Heart right ventricle (tissue), 16 donors: ENCODE results near the gene SFMBT2. TPM values are rescaled to one million over a fixed set of nuclear protein-coding genes. Genes with fewer than 3 reads are reported as not detected.
A peak's percentile ranks its signal among the peaks of the same experiment; 100 is the strongest.

Experiments used
- ATAC-seq, 8 donors: fragments of 200-7000 bp; cut with Tn5 transposase; one replicate each; pipeline ENCODE4 v1.9.1; 2020; ENCODE audit warnings: mild to moderate bottlenecking in 8 of 8, moderate library complexity in 8 of 8, moderate number of reproducible peaks in 1 of 8
- DNase-seq, 2 donors: peaks; one replicate each; pipeline ENCODE4 v3.0.0-alpha.2; 2020
- H3K27ac ChIP-seq, 10 donors: fragments of 200-600 bp; sonication (generic) in 2 of 10; one replicate each; pipeline versions ENCODE4 v1.5.0 to v1.8.0; 2020 to 2022; ENCODE audit warnings: mild to moderate bottlenecking in 3 of 10
- H3K27me3 ChIP-seq, 7 donors: fragments of 200-600 bp; one replicate each; pipeline ENCODE4 v1.8.0; 2021 to 2022; ENCODE audit warnings: mild to moderate bottlenecking in 2 of 7
- H3K36me3 ChIP-seq, 9 donors: fragments of 200-600 bp; sonication (generic) in 1 of 9; one replicate each; pipeline versions ENCODE4 v1.5.0 to v1.8.0; 2020 to 2022; ENCODE audit warnings: mild to moderate bottlenecking in 2 of 9
- H3K4me1 ChIP-seq, 9 donors: fragments of 200-600 bp; sonication (generic) in 1 of 9; one replicate each; pipeline versions ENCODE4 v1.5.0 to v1.8.0; 2020 to 2022; ENCODE audit warnings: mild to moderate bottlenecking in 4 of 9
- H3K4me3 ChIP-seq, 10 donors: fragments of 200-600 bp; sonication (generic) in 2 of 10; one replicate each; pipeline versions ENCODE4 v1.5.0 to v1.8.0; 2020 to 2022; ENCODE audit warnings: mild to moderate bottlenecking in 7 of 10, moderate library complexity in 2 of 10
- H3K9me3 ChIP-seq, 11 donors: fragments of 200-600 bp in 10 of 11; sonication (generic) in 2 of 11; one replicate each; pipeline versions ENCODE4 v1.5.0 to v1.8.0; 2013 to 2022; ENCODE audit warnings: mild to moderate bottlenecking in 2 of 11, control low read depth in 1 of 11, moderate library complexity in 1 of 11
- WGBS, 2 donors: extraction: QIAGEN DNeasy Blood & Tissue Kit; methylation state at CpG; one replicate each; pipeline ENCODE4 v1.1.7; 2013; ENCODE audit warnings: inconsistent platforms in 1 of 2; 5-methylcytosine and 5-hydroxymethylcytosine counted together
- intact Hi-C, 10 donors: fragments of 100-400 bp; cut with DNase I; formaldehyde crosslinking; loops; one replicate each; pipeline versions ENCODE4 v1.11.1 to v1.14.2; 2022
- polyA plus RNA-seq, 2 donors: library from polyadenylated mRNA; stranded (reverse); fragments of 200-250 nt; gene quantifications; one replicate each; pipeline ENCODE4 v1.2.3, GENCODE V29; 2013
- total RNA-seq, 10 donors: library from RNA; stranded (reverse); fragmentation: NEBNext Ultra II Directional in 3 of 10; extraction: Animal tissue kit (Norgen Biotek cat#: 25700) in 3 of 10; gene quantifications; one replicate each; pipeline versions ENCODE4 v1.2.1 to v1.2.4, GENCODE V29; 2021 to 2023
- TF ChIP-seq, protein P1 (sequence below), 9 donors: fragments of 200-600 bp; sonication (generic) in 2 of 9; IDR thresholded peaks; one replicate each; pipeline versions ENCODE4 v1.5.0 to v1.8.0; 2021 to 2022; ENCODE audit warnings: antibody characterized with exemption in 9 of 9, mild to moderate bottlenecking in 5 of 9, moderate library complexity in 1 of 9
- donor health status: Arrhythmogenic right ventricular cardiomyopathy.
- donor health status: ischemic (EF 13 %, LVEDD 7.1; RV severe dilation, severe dysfunction).
- donor health status: healthy with polysubstance abuse.
- donor health status: DM: no; HTN: yes; CAD: no.
- donor health status: DM: no; HTN: no; CAD: no.
- donor health status: ischemic (EF 25% LVEDD 6.9; RV normal size, moderate dysfunction).
- donor health status: ischemic (EF 25% LVEDD 5.7; RV mildly dilated, moderate dysfunction).
- donor health status: healthy.
- donor health status: DM: yes; HTN: yes; CAD: no.
- donor health status: Ischemic cardiomyopathy.
- donor health status: ischemic (EF 35%, LVEDD 5.7; RV mildly dilated, moderate dysfunction).
- donor health status: nonischemic (EF 11% LVEDD 7.7; RV severe dilation, severe dysfunction).
- donor health status: DM: yes; HTN: yes; CAD: no.
- donor health status: PGD.
- donor health status: ischemic (EF 29% LVEDD 5.4; RV normal size, mild dysfunction).
- donor health status: nonischemic (EF 23%, LVEDD 6.1; RV moderate dilation, normal function).

The SFMBT2 gene
- total and polyA plus RNA-seq, 12 donors: 4.1 to 14.2 (median 10.0) TPM

DNA sequence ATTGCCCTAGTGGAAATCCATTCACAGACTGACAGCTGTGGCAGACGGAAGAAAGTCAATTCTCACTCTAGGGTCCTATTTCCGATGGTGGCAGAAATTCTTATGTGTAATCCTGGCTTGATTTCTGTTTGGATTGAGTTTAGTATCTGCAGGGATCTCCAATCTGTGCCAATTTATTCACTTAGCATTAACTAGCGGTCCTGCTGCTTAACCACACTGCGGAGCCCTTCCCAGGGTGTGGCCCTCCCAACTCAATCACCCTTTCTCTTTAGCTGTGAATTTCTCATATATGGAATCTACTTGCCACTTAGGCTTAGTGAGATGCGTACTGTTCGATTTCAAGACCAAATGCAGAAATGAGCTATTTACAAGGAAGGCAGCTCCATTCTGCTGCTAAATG lies 215.7 kb downstream of the SFMBT2 start:
- 97 to 99% methylated on average over 6 of the region's 6 CpGs for WGBS, 2 donors
- Histone ChIP-seq H3K27ac (no peak overlapping the region), H3K27me3 (no peaks in the 10 kb centered on the region), H3K9me3 (peaks cover 0 to 15% (median 4%) of the 10 kb centered on the region in 11 donors), H3K36me3 (peaks cover 0 to 96% (median 31%) of the 10 kb centered on the region in 9 donors), H3K4me3 (no peak overlapping the region), H3K4me1 (peaks cover 0 to 19% (median 0%) of the 10 kb centered on the region in 9 donors)
- TF ChIP-seq, protein P1, sequence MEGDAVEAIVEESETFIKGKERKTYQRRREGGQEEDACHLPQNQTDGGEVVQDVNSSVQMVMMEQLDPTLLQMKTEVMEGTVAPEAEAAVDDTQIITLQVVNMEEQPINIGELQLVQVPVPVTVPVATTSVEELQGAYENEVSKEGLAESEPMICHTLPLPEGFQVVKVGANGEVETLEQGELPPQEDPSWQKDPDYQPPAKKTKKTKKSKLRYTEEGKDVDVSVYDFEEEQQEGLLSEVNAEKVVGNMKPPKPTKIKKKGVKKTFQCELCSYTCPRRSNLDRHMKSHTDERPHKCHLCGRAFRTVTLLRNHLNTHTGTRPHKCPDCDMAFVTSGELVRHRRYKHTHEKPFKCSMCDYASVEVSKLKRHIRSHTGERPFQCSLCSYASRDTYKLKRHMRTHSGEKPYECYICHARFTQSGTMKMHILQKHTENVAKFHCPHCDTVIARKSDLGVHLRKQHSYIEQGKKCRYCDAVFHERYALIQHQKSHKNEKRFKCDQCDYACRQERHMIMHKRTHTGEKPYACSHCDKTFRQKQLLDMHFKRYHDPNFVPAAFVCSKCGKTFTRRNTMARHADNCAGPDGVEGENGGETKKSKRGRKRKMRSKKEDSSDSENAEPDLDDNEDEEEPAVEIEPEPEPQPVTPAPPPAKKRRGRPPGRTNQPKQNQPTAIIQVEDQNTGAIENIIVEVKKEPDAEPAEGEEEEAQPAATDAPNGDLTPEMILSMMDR (IDR thresholded peaks at IDR 0.05): no peak
- DNase-seq (no peak), ATAC-seq (no peak)
- intact Hi-C loops: no loop called here

DNA sequence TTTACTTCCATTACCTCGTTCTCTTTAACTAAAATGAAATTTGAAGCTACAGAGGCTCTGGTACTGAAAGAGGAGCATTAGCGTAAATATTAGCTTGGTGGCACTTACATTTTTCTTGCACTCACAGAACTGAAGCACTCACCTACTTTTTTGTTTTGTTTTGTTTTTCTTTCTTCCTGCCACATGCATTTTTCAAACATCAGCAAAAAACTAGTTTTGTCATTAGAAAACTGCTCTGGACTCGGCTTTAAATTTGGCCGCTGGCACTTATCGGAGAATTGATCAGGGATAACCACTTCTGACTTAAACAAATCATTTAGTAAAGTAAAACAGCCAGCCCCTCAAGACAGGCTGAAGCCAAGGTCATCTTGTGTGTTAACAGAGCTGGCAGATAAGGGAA lies 216.3 kb downstream of the SFMBT2 start:
- WGBS, 2 donors: 91 to 96% methylated on average over 5 of the region's 5 CpGs
- Histone ChIP-seq H3K4me3 (no peak overlapping the region), H3K36me3 (peaks cover 0 to 96% (median 31%) of the 10 kb centered on the region in 9 donors), H3K4me1 (peaks cover 0 to 19% (median 0%) of the 10 kb centered on the region in 9 donors), H3K27ac (no peak overlapping the region), H3K27me3 (no peaks in the 10 kb centered on the region), H3K9me3 (peaks cover 0 to 15% (median 4%) of the 10 kb centered on the region in 11 donors)
- ATAC-seq: no peak
- intact Hi-C loops: no loop called here
- TF ChIP-seq, protein P1 (IDR thresholded peaks at IDR 0.05): no peak
- DNase-seq: no peak

DNA sequence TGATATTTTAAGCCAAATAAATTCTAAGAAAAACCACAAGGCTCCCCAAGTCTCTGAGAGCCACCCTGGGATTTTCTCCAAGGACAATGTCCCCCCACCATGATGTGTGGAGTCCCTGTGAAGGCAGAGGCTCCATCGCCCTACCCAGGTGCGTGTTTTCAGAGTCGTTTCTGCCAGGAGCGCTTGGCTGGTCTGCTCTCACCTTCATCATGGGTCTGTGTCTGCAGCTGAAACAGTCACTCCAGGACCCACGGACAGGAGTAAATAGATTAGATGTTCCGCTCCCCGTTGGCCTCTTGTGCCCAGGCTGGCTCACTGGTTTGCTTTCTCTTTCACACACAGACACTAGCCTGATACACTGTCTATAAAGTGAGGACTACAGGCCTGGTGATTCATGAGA lies 217.5 kb downstream of the SFMBT2 start:
- Histone ChIP-seq H3K36me3 (peaks cover 0 to 96% (median 23%) of the 10 kb centered on the region in 9 donors), H3K9me3 (peaks cover 0 to 15% (median 4%) of the 10 kb centered on the region in 11 donors), H3K4me1 (peaks cover 0 to 31% (median 0%) of the 10 kb centered on the region in 9 donors), H3K27ac (peak overlapping the region in 1 of 10 donors; percentile 40), H3K27me3 (no peaks in the 10 kb centered on the region), H3K4me3 (no peak overlapping the region)
- TF ChIP-seq, protein P1 (IDR thresholded peaks at IDR 0.05): no peak
- intact Hi-C loops: no loop called here
- ATAC-seq (peak in 2 of 8 donors; percentile 42 to 77), DNase-seq (no peak)
- WGBS, 2 donors: 80 to 91% methylated on average over 7 of the region's 7 CpGs

DNA sequence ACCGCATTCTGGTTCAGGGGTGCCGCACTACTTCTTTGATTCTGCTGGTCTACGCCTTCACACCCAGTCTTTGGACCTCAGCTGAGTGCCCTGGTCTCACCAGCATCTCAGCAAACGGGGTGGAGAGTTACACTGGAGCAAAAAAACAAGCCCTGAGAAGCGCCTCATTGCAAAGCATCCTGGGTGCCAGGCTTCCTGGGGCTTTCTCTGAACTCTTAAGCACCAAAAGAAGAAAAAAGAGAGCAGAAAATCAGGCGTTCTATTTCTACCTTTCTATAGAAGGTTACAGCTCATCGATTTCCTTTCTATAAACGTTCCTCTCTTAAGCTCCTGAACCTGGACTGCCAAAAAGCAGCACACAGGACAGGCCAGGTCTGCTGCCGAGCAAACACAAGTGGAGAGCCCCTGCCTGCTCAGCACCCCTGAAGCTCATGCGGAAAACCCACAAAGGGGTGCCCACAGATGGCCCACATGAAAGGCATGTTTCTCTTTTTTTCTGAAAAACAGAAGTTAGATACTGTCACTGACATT lies 217.9 kb downstream of the SFMBT2 start:
- TF ChIP-seq, protein P1 (IDR thresholded peaks at IDR 0.05): no peak
- DNase-seq (no peak), ATAC-seq (no peak)
- H3K36me3 ChIP-seq: peaks cover 0 to 96% (median 19%) of the 10 kb centered on the region in 9 donors
- intact Hi-C loops: no loop called here
- peaks cover 0 to 15% (median 4%) of the 10 kb centered on the region in 11 donors for H3K9me3 ChIP-seq
- no peaks in the 10 kb centered on the region for H3K27me3 ChIP-seq
- no peak overlapping the region for H3K4me3 ChIP-seq
- WGBS, 2 donors: 93 to 95% methylated on average over 10 of the region's 10 CpGs
- peaks cover 0 to 36% (median 0%) of the 10 kb centered on the region in 9 donors for H3K4me1 ChIP-seq
- peak overlapping the region in 1 of 10 donors; percentile 40 for H3K27ac ChIP-seq
